ENCODE results near the gene WDR91. TPM values are rescaled to one million over a fixed set of nuclear protein-coding genes. Genes with fewer than 3 reads are reported as not detected.

The WDR91 gene
- total RNA-seq, 1 donor from 2014 or later, result 13.1 TPM

DNA sequence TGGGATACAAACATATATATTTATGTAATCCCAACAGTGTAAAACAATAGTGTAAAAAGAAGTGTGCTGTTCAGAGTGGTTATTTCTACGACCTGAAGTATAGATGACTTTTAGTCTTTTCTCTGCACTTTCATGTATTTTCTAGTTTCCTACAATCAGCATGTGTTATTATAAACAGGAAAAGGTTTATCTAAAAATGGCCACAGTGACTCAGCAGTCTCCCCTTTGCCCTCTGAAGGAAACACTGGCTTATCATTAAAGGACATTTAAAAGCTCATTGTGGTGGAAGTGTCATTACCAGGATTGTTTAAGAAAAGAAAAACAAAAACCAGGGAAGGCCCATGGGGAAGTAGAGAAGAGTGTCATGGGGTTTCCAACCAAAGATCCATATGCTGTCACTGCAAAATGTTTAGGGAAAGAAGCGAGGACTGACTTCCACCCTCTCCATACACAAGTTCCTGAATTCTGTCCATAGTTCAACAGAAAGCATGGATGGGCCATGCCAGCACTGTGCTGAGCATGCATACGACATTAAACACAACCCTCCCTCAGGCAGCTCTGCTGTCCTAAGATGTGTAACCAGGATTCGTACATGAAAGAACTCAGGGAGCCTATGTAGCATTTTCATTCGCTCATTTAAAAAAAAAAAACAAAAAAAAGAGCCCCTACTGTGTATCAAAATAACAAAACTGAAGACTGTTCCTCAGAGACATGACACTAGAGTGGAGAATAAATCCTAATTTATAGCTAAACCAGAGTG, 51.0 kb downstream of the WDR91 start:
- DNase-seq, result no peak

DNA sequence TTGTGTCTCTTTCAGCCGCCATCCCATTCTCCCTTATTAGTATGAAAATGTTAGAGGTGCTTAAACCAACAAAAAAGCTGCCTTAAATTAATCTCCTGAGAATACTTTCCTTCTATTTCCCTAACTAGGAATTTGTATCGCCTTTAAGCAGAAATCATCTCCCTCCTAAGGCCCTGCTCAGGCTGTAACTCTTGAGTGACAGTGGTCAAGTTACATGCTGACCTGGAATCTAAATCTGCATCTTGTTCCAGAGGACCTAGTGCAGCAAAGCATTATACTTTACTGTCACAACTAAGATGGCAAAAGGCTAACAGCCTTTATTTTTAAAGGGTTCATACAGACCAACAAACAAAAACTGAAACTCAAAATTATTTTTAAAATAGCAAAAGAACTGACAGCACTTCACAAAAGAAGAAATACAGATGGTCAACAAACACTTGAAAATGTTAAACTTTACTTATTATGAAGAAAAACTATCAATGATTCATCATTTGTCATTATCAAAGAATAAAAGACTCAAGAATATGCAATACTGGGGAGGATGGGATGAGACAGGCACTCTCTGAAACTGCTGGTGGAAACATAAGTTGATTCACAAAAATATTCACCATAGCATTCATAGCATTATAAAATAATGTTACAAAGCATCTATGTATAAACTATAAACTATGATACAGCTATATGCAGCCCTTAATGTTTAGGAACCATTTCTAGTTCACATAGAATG, 51.8 kb downstream of the WDR91 start:
- DNase-seq, result no peak

- no peak for DNase-seq
Measured at GRCh38 chr7:135158874-135159273, 52.5 kb downstream of the WDR91 start.

GRCh38 chr7:135158141-135158655, 53.1 kb downstream of the WDR91 start:
- no peak for DNase-seq

- no peak for DNase-seq
Measured at GRCh38 chr7:135156290-135156689, 55.0 kb downstream of the WDR91 start.

GRCh38 chr7:135154734-135155133, 56.6 kb downstream of the WDR91 start:
- no peak for DNase-seq

DNA sequence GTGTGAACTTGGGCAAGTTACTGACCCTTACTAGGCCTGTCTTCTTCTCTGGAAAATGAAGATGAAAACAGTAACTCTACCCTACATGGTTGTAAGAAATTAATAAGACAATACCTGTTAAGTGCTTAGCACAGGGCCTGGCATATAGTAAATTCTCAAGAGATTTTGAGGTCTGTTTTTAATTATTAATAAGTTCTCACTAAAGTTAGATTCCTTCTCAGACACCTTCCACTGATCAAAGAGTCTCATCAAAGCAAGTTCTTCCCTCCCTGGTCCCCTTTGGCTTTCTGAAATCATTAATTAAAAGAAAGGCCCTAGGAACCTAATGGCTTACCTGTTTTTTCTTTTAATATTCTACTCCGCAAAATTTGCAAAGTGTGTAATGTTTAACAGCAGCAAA, 58.9 kb downstream of the WDR91 start:
- no peak for DNase-seq

DNA sequence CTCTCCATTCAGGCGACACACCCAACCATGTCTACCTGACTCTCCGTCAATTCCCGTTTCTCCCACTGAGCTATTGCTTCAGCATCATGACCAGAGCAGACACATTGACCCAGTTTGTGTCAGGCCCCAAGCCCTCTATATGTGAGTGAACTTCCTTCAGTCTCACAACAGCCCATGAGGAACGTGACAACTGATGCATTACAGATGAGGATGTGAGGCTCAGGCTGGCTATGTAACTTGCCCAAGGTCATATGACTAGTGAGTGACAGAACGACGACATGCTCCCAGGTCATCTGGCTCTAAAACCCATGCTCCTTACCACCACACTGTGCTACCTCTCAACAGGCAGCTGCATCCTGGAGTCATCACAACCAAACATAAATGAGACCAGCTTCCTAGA, 59.8 kb downstream of the WDR91 start:
- DNase-seq, result no peak

DNA sequence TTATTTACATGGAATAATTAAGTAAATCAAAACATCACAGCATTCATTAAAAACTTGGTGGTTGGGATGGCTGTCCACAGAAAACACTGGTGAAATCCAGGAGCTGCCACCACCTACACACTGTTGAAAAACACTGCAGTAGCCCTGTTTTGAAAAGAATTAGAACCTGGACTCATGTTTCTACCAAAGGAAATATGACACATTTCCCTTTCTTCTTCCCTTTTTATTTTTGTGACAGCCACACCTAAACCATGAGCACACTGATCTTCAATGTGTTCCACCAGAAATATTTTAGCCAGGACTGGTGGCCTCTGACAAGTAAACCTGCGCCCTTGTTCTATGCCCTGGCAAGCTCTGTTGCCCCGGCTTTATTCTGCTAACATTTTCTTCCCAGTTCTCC, 60.2 kb downstream of the WDR91 start:
- DNase-seq, result no peak

DNA sequence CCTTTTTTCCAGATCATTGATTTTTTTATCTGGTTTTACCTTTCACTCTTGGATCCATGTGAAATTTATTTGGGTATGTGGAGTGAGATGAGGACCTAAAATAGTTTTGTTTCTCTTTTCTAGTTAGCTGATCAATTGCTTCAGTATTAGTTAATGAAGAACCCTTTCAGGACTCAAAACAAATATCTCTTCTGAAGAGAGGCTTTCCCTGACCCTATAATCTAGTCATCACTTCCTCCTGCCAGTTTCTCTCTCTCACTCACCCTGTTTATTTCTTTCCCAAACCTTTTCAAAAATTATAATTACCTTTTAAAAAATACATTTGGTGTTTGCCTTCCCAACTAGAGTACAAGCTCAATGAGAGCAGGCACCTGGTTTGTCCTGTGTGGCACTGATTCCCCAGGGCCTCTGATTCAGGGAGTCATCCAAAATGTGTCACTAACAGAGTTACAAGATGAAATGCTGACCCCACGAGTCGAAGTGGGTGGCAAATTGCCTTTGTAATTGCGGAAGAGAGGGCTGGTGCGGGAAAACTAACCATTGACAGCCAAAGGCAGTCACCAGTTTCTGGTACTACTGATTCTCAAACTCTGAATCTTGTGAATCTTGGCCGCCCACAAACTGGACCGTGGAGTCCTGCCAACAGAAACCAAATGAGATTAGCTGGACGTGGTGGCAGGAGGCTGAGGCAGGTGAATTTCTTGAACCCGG, 61.1 kb downstream of the WDR91 start:
- no peak for DNase-seq

GRCh38 chr7:135147899-135148721, 63.2 kb downstream of the WDR91 start, which contains the start of gene TMEM140:
TMEM140 (plus strand) TSS chr7:135148072; CDS start chr7:135164442, 16,370 bp downstream.
- DNase-seq, result no peak

DNA sequence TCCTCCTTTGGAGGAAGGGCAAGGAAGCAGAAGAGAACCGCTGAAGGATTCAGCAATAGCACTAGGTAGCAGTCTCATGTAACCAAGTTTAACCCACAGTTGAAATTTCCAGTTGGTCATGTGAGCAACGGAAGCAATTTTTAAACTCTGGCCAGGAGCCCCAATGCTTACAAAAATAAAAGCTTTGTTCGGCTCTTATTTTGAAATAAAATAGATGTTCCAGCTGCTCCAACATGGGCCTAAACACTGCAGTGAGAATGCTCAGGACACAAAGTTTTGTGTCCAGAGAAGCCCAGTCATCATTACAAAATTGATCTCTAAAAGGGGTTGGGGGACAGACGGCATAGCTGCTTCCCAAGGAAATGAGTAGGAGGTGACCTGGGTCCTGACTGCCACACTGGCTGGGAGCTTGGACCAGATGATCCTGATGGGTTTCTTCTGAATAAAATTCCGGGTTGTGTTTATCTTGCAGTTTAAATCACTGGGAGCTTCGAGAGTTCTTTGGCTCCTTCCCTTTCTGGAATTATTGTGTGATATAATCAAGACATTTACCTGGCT, 63.9 kb downstream of the WDR91 start:
- no peak for DNase-seq

DNA sequence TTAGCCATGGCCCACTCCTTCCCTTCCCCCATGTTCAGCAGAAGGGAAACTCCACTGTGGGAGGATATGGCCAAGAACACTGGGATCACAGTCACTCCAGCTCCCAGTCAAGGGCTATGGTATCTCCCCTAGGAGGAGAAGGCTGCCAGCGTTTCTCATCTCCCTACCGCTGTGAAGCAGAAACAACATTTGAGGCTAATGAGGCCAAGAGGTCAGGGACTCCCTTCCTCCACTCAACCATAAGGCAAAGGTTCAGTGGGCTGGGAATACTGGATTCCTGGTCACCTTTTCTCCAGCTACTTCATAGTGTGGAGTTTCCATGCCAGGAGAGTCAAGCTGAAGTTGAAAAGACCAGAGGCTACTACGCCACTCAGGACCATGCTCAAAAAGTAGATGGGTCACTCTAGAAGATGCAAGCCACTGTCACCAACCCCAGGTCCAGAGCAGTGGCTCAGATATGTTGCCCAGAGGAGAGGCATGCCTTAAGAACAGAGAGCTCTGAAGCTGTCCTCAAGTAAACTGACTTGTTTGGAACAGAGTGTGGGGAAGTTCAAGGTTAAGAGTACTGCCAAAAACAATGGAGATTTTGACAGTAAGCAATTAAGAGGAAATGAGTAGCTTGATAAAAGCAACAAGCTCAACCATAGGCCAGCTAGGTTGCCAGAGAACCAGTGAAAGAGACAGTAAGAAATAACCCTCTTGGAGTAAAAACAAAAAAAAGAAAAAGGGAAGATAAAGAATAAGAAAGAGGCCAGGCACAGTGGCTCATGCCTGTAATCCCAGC, 67.2 kb downstream of the WDR91 start:
- no peak for DNase-seq

Small RNA genes lying within 50 kb of the gene (small RNA-seq; reads per million reads assigned to genes)
- not detected for gene MIR6509 (ENCODE audit: low replicate concordance)

Other genes starting within 250 kb of the WDR91 start
- 2.0 TPM for gene AGBL3, start 225.0 kb downstream of the WDR91 start, total RNA-seq
- gene TMEM140, start 63.5 kb downstream of the WDR91 start, total RNA-seq, result 5.4 TPM
- 17.6 TPM for gene CYREN, start 40.8 kb downstream of the WDR91 start, total RNA-seq
- not detected for gene STRA8, start 22.3 kb upstream of the WDR91 start, total RNA-seq

All from skin of body (tissue), 3 donors.